ENCODE results near the gene PPARG. TPM values are rescaled to one million over a fixed set of nuclear protein-coding genes. Genes with fewer than 3 reads are reported as not detected.
"Not testable (repeated sequence)": the region's sequence is repeated elsewhere in the genome, so short reads cannot be mapped to it uniquely, and the experiment has no call there.

The PPARG gene
- total RNA-seq, 1 donor from 2014 or later = 14.7 TPM

GRCh38 chr3:12477256-12477655 is 188.4 kb downstream of the PPARG start:
- no peak for TF ChIP-seq CTCF (conservative IDR thresholded peaks at IDR 0.05; ENCODE audit: low read depth, low read length)
- DNase-seq (ENCODE audit: low read depth) = no peak
- H3K4me3 ChIP-seq (ENCODE audit: low read depth, low read length) = no peak overlapping the region

GRCh38 chr3:12478326-12478725 is 189.5 kb downstream of the PPARG start:
- no peak overlapping the region for H3K4me3 ChIP-seq (ENCODE audit: low read depth, low read length)
- TF ChIP-seq CTCF (conservative IDR thresholded peaks at IDR 0.05; ENCODE audit: low read depth, low read length) = no peak
- no peak for DNase-seq (ENCODE audit: low read depth)

GRCh38 chr3:12479198-12479597 is 190.3 kb downstream of the PPARG start:
- not testable (repeated sequence) for DNase-seq (ENCODE audit: low read depth); H3K4me3 ChIP-seq (ENCODE audit: low read depth, low read length)

- peak; percentile 74 for TF ChIP-seq CTCF (conservative IDR thresholded peaks at IDR 0.05; ENCODE audit: low read depth, low read length)
- no peak for DNase-seq (ENCODE audit: low read depth)
- H3K4me3 ChIP-seq (ENCODE audit: low read depth, low read length) = no peak overlapping the region
Measured at GRCh38 chr3:12479919-12480427, 191.1 kb downstream of the PPARG start.

- peak overlapping the region; percentile 69 for H3K4me3 ChIP-seq (ENCODE audit: low read depth, low read length)
- DNase-seq (ENCODE audit: low read depth) = no peak
- TF ChIP-seq CTCF (conservative IDR thresholded peaks at IDR 0.05; ENCODE audit: low read depth, low read length) = no peak
Measured at GRCh38 chr3:12483410-12483809, 194.5 kb downstream of the PPARG start.

GRCh38 chr3:12483872-12484197 is 195.0 kb downstream of the PPARG start:
- TF ChIP-seq CTCF (conservative IDR thresholded peaks at IDR 0.05; ENCODE audit: low read depth, low read length) = no peak
- DNase-seq (ENCODE audit: low read depth) = no peak
- H3K4me3 ChIP-seq (ENCODE audit: low read depth, low read length) = peak overlapping the region; percentile 69

Other genes starting within 250 kb of the PPARG start
- 0.22 and 0.35 TPM in 2 replicates for gene TIMP4, start 130.2 kb upstream of the PPARG start, total RNA-seq
- 6.3 and 20.6 TPM in 2 replicates for gene TSEN2, start 195.4 kb downstream of the PPARG start, total RNA-seq

Data from epithelial cell of proximal tubule (primary cell).